Heart right ventricle (tissue), 16 donors: ENCODE data around the gene HSPG2. TPM values are rescaled to one million over a fixed set of nuclear protein-coding genes. Genes with fewer than 3 reads are reported as not detected.

Experiments used
- ATAC-seq, 8 donors: fragments of 200-7000 bp; cut with Tn5 transposase; one replicate each; pipeline ENCODE4 v1.9.1; 2020; ENCODE audit warnings: mild to moderate bottlenecking in 8 of 8, moderate library complexity in 8 of 8, moderate number of reproducible peaks in 1 of 8
- DNase-seq, 2 donors: peaks; one replicate each; pipeline ENCODE4 v3.0.0-alpha.2; 2020
- H3K27ac ChIP-seq, 10 donors: fragments of 200-600 bp; sonication (generic) in 2 of 10; one replicate each; pipeline versions ENCODE4 v1.5.0 to v1.8.0; 2020 to 2022; ENCODE audit warnings: mild to moderate bottlenecking in 3 of 10
- H3K27me3 ChIP-seq, 7 donors: fragments of 200-600 bp; one replicate each; pipeline ENCODE4 v1.8.0; 2021 to 2022; ENCODE audit warnings: mild to moderate bottlenecking in 2 of 7
- H3K36me3 ChIP-seq, 9 donors: fragments of 200-600 bp; sonication (generic) in 1 of 9; one replicate each; pipeline versions ENCODE4 v1.5.0 to v1.8.0; 2020 to 2022; ENCODE audit warnings: mild to moderate bottlenecking in 2 of 9
- H3K4me1 ChIP-seq, 9 donors: fragments of 200-600 bp; sonication (generic) in 1 of 9; one replicate each; pipeline versions ENCODE4 v1.5.0 to v1.8.0; 2020 to 2022; ENCODE audit warnings: mild to moderate bottlenecking in 4 of 9
- H3K4me3 ChIP-seq, 10 donors: fragments of 200-600 bp; sonication (generic) in 2 of 10; one replicate each; pipeline versions ENCODE4 v1.5.0 to v1.8.0; 2020 to 2022; ENCODE audit warnings: mild to moderate bottlenecking in 7 of 10, moderate library complexity in 2 of 10
- H3K9me3 ChIP-seq, 11 donors: fragments of 200-600 bp in 10 of 11; sonication (generic) in 2 of 11; one replicate each; pipeline versions ENCODE4 v1.5.0 to v1.8.0; 2013 to 2022; ENCODE audit warnings: mild to moderate bottlenecking in 2 of 11, control low read depth in 1 of 11, moderate library complexity in 1 of 11
- WGBS, 2 donors: extraction: QIAGEN DNeasy Blood & Tissue Kit; methylation state at CpG; one replicate each; pipeline ENCODE4 v1.1.7; 2013; ENCODE audit warnings: inconsistent platforms in 1 of 2; 5-methylcytosine and 5-hydroxymethylcytosine counted together
- intact Hi-C, 10 donors: fragments of 100-400 bp; cut with DNase I; formaldehyde crosslinking; loops; one replicate each; pipeline versions ENCODE4 v1.11.1 to v1.14.2; 2022
- polyA plus RNA-seq, 2 donors: library from polyadenylated mRNA; stranded (reverse); fragments of 200-250 nt; gene quantifications; one replicate each; pipeline ENCODE4 v1.2.3, GENCODE V29; 2013
- total RNA-seq, 10 donors: library from RNA; stranded (reverse); fragmentation: NEBNext Ultra II Directional in 3 of 10; extraction: Animal tissue kit (Norgen Biotek cat#: 25700) in 3 of 10; gene quantifications; one replicate each; pipeline versions ENCODE4 v1.2.1 to v1.2.4, GENCODE V29; 2021 to 2023
- TF ChIP-seq, protein P1 (sequence below), 9 donors: fragments of 200-600 bp; sonication (generic) in 2 of 9; IDR thresholded peaks; one replicate each; pipeline versions ENCODE4 v1.5.0 to v1.8.0; 2021 to 2022; ENCODE audit warnings: antibody characterized with exemption in 9 of 9, mild to moderate bottlenecking in 5 of 9, moderate library complexity in 1 of 9
- donor health status: Arrhythmogenic right ventricular cardiomyopathy.
- donor health status: ischemic (EF 13 %, LVEDD 7.1; RV severe dilation, severe dysfunction).
- donor health status: healthy with polysubstance abuse.
- donor health status: DM: no; HTN: yes; CAD: no.
- donor health status: DM: no; HTN: no; CAD: no.
- donor health status: ischemic (EF 25% LVEDD 6.9; RV normal size, moderate dysfunction).
- donor health status: ischemic (EF 25% LVEDD 5.7; RV mildly dilated, moderate dysfunction).
- donor health status: healthy.
- donor health status: DM: yes; HTN: yes; CAD: no.
- donor health status: Ischemic cardiomyopathy.
- donor health status: ischemic (EF 35%, LVEDD 5.7; RV mildly dilated, moderate dysfunction).
- donor health status: nonischemic (EF 11% LVEDD 7.7; RV severe dilation, severe dysfunction).
- donor health status: DM: yes; HTN: yes; CAD: no.
- donor health status: PGD.
- donor health status: ischemic (EF 29% LVEDD 5.4; RV normal size, mild dysfunction).
- donor health status: nonischemic (EF 23%, LVEDD 6.1; RV moderate dilation, normal function).

The HSPG2 gene
- total and polyA plus RNA-seq, 12 donors, result 221 to 508 (median 310) TPM

DNA sequence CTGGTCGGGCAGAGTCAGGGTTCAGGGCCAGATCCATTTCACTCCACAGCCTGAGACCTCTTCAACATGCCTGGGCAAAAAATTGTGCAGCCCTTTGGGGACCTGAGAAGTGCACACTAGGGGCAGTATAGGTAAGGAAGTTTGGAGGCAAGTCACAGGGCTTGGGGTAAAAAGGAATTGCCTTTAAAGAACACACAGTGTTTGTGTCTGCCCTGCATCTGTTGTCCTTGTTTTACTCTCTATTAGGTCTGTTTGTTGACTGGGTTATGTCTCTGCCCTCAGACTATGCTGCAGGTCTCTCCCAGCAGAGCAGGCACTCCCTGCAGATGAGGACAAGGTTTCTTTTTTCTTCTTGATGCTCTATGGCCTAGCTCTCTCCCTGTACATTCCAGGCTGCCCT is 103.0 kb downstream of the HSPG2 start:
- ATAC-seq (no peak), DNase-seq (no peak)
- Histone ChIP-seq H3K9me3 (peaks cover 0 to 9% (median 0%) of the 10 kb centered on the region in 11 donors), H3K4me1 (no peaks in the 10 kb centered on the region), H3K27ac (no peak overlapping the region), H3K27me3 (no peaks in the 10 kb centered on the region), H3K36me3 (peaks cover 21 to 100% (median 95%) of the 10 kb centered on the region in 9 donors), H3K4me3 (no peak overlapping the region)
- 89 to 93% methylated on average over 1 of the region's 1 CpG for WGBS, 2 donors
- intact Hi-C loops, result no loop called here
- TF ChIP-seq, protein P1, sequence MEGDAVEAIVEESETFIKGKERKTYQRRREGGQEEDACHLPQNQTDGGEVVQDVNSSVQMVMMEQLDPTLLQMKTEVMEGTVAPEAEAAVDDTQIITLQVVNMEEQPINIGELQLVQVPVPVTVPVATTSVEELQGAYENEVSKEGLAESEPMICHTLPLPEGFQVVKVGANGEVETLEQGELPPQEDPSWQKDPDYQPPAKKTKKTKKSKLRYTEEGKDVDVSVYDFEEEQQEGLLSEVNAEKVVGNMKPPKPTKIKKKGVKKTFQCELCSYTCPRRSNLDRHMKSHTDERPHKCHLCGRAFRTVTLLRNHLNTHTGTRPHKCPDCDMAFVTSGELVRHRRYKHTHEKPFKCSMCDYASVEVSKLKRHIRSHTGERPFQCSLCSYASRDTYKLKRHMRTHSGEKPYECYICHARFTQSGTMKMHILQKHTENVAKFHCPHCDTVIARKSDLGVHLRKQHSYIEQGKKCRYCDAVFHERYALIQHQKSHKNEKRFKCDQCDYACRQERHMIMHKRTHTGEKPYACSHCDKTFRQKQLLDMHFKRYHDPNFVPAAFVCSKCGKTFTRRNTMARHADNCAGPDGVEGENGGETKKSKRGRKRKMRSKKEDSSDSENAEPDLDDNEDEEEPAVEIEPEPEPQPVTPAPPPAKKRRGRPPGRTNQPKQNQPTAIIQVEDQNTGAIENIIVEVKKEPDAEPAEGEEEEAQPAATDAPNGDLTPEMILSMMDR (IDR thresholded peaks at IDR 0.05), result no peak

DNA sequence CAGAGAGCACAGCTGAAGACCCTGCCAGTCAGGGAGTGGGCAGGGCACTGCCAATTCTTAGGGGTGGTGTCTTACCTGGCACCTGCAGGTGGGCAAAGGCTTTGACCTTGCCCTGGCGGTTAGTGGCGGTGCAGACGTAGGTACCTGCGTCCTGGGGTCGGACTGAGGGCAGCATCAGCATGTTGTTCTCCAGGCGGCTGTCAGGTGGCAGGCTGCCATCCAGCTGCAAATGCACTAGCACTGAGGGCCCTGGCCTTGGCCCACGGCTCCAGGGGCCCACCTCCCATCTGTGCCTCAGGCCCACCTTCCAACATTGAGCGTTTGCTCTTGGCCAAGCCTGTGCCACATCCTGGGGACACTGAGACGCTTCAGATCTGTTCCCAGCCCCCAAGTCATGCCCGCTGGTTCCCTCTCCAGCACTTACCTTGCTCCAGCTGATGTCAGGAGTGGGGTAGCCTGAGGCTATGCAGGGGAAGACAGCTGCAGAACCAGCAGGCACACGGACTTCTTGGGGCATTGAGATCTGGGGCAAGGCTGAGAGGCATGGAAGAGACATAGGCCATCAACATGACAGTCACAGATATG is 103.6 kb downstream of the HSPG2 start:
- DNase-seq, result no peak
- Histone ChIP-seq H3K27me3 (no peaks in the 10 kb centered on the region), H3K4me3 (no peak overlapping the region), H3K27ac (no peak overlapping the region), H3K4me1 (no peaks in the 10 kb centered on the region), H3K36me3 (peaks cover 25 to 100% (median 95%) of the 10 kb centered on the region in 9 donors), H3K9me3 (peaks cover 0 to 9% (median 0%) of the 10 kb centered on the region in 11 donors)
- ATAC-seq, result no peak
- whole genome bisulfite sequencing, 2 donors, result 85 to 96% methylated on average over 11 of the region's 11 CpGs
- TF ChIP-seq, protein P1 (IDR thresholded peaks at IDR 0.05), result no peak
- intact Hi-C loops, result no loop called here

DNA sequence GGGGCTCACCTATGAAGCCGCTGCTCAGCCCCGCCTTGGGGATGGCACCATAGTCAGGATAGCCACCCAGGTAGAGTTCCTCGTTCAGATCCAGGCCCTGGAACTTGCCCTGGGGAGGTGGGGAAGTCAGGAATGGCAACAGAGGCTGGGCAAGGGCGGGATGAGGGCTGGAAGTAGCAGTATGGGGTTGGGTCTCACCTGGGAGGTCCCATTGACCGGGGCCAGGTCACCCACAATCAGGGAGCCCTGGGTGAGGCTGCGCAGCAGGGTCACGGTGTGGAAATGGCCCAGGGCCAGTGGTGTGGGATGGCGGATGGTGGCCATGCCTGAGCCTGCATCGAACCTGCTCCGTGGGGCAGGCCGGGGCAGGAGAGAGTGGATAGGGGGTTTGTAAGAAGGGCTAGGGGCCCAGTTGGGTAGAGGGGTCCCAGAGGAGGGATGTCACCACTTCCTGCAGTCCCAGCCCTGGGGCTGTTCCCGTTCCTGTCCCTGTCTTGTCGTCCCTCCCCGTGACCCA is 105.6 kb downstream of the HSPG2 start:
- H3K4me1 ChIP-seq, result no peaks in the 10 kb centered on the region
- no peak overlapping the region for H3K4me3 ChIP-seq
- intact Hi-C loops, result no loop called here
- H3K27me3 ChIP-seq, result no peaks in the 10 kb centered on the region
- H3K27ac ChIP-seq, result no peak overlapping the region
- H3K36me3 ChIP-seq, result peaks cover 36 to 100% (median 95%) of the 10 kb centered on the region in 9 donors
- WGBS, 2 donors, result 83 to 93% methylated on average over 14 of the region's 14 CpGs
- no peak for DNase-seq
- peak in 2 of 8 donors; percentile 2 to 7 for ATAC-seq
- H3K9me3 ChIP-seq, result peaks cover 0 to 9% (median 0%) of the 10 kb centered on the region in 11 donors
- TF ChIP-seq, protein P1 (IDR thresholded peaks at IDR 0.05), result no peak

DNA sequence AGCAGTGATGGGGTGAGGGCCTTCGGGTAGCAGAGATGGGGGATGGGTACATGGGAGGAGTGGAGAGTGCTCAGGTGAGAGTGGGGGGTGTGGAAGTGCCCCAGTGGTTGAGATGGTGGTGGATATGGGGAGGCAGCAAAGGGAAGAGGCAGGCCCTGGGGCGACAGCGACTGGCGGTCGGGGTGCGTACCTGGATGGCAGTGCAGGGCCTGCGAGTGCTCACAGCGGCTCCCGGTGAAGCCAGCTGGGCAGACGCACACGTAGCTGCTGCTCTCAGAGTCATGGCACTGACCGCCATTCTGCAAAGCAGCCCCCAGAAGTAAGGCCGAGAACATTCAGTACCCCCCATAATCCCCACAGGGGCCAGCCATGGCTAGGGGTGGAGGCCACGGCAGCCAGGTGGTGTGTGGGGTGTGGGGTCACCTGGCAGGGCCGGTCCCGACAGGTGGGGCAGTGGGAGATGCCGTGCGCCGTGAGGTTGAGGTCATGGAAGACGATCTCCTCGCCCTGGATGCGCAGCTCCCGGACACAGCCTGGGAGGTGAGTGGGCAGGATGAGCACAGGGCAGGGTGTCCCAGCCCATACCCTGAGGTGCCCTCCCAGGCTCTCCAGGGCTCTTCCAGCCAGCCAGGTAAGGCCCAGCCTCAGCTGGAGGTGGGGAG is 106.2 kb downstream of the HSPG2 start:
- intact Hi-C loops, result no loop called here
- TF ChIP-seq, protein P1 (IDR thresholded peaks at IDR 0.05), result no peak
- peaks cover 0 to 9% (median 0%) of the 10 kb centered on the region in 11 donors for H3K9me3 ChIP-seq
- ATAC-seq, result peak in 2 of 8 donors; percentile 17 to 21
- WGBS, 2 donors, result 93 to 96% methylated on average over 23 of the region's 23 CpGs
- no peak overlapping the region for H3K27ac ChIP-seq
- peaks cover 36 to 100% (median 95%) of the 10 kb centered on the region in 9 donors for H3K36me3 ChIP-seq
- no peaks in the 10 kb centered on the region for H3K27me3 ChIP-seq
- no peaks in the 10 kb centered on the region for H3K4me1 ChIP-seq
- DNase-seq, result no peak
- no peak overlapping the region for H3K4me3 ChIP-seq
